GM18873 (cell line): ENCODE data around the gene CAND1.

Experiments used
- ATAC-seq: cut with Tn5 transposase; IDR thresholded peaks from one replicate; pipeline ENCODE4 v1.9.1; 2021; ENCODE audit warnings: mild to moderate bottlenecking, moderate library complexity, moderate number of reproducible peaks; ENCODE audit not compliant: unreplicated experiment, low FRiP score

Gene CAND1

DNA sequence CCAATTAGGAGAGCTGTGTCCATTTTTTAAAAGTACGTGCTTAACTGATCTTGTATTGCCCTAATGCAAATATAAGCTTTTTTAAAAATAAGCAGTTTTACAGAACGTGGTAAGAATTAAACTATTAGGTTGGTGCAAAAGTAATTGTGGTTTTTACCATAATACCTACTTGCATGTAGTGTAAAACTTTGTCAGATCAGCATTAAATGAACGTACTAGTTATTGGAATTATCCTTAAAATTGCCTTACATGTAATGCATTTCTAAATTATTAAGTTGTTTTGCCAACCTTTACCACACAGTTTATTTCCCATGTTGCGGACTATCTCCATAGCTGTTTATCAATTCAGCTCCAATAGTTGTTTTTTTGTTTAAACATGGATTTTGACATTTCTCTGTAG lies 10.9 kb downstream of the CAND1 start:
- ATAC-seq, result no peak

DNA sequence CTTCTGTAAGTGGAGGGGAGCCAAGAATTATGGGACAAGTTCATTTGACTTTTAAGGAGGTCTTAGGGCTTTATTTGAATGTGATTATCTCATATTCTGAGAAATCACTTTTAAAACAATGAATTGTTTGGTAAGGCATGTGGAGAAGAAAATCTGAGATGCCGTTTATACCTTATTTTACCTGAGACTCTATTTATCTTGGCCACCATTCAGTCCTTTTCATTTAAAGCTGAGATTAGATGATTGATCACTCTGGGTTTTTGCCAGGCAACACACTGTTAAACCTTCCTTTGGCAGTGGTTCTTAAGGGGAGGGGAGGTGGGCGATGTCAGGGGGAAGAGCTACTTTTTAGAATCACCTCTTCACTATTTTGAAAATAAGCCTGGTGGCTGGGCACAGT lies 11.4 kb downstream of the CAND1 start:
- no peak for ATAC-seq

DNA sequence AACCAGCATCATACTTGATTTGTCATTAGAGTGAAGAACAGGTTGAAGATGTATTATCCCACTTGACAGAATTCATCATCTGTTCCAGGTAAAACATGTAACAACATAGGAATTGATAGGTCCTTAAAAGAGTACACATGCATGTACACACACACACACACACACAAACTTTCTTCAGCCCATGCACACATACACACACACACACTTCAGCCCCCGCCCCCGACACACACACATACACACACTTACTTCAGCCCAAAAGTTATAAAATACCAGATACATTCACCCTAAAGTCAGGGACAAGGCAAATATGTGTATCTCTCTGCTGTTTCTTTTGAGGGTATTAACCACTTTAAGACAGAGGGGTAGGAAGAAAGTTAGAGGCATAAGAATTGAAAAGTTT lies 15.4 kb downstream of the CAND1 start:
- ATAC-seq, result no peak

DNA sequence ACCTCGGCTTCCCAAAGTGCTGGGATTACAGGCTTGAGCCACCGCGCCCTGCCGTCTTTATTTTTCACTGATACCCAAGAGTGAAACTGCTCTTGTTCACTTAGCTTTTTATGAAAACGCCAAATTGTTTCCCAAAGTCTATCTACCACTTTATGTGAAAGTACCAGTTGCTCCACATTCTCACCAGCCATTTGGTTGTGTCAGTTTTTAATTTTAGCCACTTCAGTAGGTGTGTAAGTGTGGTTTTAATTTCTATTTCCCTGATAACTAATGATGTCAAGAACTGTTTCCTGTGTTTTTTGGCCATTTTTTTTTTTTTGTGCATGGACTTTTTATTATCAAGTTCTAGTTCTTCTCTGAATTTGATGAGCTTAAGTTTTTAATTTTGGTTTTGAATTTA lies 17.1 kb downstream of the CAND1 start:
- no peak for ATAC-seq

DNA sequence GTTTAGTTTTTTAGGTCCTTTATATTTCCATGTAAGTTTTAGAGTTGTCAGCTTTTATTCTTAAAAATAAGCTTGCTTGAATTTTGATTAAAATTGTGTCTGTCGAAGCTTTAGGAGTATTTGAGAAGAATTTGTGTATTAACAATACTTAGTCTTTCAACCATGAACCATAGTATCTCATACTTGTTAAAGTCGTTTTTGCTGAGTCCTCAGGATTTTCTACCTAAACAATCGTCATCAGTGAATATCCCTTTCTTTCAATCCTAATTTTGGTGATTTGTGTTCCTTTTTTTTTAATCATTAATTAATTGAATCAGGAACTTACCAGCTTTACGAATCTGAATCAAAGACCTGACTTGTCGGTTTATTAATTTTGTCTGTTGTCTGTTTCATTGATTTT lies 18.2 kb downstream of the CAND1 start:
- ATAC-seq, result no peak

DNA sequence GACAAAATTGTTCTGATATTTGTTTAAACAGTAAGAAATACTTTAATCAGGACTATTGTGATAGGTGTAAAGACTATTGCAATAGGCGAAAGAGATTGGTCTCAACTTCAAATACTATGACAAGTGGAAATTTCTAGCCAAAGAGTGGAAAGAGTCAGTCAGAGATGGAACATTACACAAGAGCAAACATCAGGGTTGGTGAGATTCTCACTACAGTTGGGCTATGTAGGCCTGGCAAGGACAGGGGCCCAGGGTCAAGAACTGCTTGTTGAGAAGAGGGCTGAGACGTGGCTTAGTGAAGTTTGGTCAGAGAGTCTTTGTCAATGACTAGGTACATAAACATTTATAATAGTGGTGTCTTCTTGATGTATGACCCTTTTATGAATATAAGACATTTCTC lies 19.4 kb downstream of the CAND1 start:
- ATAC-seq, result no peak

DNA sequence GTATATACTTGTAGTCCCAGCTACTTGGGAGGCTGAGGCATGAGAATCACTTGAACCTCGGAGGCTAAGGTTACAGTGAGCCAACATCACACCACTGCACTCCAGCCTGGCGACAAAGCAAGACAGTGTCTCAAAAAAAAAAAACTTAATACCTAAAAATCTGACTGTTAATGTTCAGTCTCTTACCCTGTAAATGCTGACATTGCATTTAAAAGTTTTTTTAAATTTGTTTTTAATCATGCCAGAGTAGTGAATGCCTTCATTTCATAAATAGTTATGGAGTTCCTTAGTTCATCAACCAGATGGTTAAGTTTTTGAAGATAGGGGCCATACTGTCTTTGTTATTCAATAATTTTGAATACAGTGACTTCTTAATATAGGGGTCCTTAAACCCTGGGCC lies 21.2 kb downstream of the CAND1 start:
- no peak for ATAC-seq

DNA sequence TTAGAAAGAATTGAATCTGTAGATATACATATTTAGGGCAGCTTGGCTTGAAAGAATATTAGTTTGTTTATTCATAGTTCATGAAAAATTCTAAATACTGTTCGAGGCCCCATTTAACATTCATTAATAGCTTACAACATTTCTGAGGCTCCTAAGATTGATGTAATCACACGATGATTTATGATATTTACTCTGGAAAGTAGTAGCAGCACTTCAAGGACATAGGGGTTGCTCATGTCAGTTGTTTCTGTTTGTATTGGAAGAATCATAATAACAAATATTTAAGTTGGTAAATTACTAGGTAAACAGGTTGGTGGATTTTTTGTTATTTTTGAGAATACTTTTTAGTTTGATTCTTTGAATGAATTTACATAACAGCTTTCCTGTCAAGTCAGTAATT lies 30.4 kb downstream of the CAND1 start:
- no peak for ATAC-seq

DNA sequence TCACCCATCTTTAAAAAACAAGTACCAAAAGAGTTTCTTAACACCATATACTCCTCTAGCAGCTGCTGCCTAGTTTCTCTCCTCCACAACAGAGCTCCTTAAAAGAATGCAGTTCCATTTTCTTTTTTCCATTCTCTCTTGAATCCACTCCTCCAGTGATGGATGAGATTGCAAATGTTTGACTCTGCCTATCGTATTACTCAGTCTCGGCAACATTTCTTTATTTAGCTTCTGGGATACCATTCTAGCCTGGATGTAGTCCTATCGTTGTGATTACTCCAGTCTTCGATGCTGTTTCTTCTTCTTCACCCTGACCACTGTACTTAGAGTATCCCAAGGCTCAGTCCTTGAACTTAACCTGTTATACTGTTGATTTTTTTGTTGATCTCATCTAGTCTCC lies 30.8 kb downstream of the CAND1 start:
- no peak for ATAC-seq

DNA sequence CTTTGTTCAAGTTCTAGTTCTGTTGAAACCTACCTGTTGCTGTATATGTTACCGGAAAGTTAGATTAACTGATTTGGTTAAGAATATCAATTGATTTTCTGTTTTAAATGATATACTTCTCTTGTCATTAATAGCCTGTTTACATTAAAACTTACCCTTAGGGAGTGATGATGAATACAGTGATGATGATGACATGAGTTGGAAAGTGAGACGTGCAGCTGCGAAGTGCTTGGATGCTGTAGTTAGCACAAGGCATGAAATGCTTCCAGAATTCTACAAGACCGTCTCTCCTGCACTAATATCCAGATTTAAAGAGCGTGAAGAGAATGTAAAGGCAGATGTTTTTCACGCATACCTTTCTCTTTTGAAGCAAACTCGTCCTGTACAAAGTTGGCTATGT lies 33.0 kb downstream of the CAND1 start:
- no peak for ATAC-seq

DNA sequence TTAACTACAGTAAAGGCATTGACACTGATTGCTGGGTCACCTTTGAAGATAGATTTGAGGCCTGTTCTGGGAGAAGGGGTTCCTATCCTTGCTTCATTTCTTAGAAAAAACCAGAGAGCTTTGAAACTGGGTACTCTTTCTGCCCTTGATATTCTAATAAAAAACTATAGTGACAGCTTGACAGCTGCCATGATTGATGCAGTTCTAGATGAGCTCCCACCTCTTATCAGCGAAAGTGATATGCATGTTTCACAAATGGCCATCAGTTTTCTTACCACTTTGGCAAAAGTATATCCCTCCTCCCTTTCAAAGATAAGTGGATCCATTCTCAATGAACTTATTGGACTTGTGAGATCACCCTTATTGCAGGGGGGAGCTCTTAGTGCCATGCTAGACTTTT lies 36.4 kb downstream of the CAND1 start:
- ATAC-seq, result no peak

DNA sequence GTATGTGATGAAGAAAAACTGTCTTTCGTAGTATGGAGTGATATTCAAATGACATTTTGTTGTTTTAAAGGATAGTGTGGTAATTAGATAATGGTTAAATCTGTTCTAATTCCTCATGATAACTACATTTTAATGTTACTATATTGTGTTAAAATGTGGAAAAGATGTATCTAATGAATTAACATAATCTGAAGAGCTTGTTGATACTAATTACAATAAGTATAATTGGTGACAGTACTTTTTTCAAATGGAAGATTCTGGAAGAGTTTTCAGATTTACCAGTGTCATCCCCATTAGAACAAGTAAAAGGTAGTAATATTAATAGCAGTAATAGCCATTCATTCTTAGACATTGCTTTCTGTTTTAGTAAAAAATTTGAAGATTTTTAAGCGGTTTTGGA lies 37.6 kb downstream of the CAND1 start:
- no peak for ATAC-seq

DNA sequence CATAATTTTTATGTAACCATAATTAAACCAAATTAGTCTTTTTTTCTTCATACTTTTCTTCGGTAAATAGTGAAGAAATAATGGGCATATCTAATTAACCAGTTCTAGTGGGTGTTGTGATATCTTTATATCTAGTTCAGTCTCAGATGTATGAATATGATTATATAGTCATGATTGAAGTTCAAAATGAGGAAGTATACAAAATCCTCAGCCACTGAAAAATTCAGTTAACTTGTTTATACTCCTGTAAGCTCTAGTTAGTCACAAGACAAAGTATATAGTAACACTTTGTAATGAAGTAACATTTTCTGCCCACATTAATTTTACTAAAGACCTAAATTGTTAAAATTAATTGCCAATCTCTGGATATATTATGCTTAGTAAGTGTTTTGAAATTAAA lies 46.5 kb downstream of the CAND1 start:
- ATAC-seq, result no peak

DNA sequence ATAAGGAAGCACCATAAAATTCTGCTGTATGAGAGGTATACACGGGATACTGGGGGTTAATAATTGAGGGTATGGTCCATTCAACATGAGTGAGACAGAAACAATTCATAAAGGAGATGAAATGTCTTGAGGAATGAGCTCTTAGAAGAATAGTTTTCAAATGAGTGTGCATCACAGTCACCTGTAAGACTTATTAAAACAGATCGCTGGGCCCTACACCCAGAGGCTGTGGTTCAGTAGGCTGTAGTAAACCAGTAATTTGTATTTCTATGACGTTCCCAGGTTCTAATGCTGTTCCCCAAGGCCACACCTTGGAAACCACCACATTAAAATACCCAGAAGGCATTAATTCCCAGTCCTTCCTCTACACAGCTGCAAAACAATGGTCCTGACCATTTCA lies 49.6 kb downstream of the CAND1 start:
- no peak for ATAC-seq

DNA sequence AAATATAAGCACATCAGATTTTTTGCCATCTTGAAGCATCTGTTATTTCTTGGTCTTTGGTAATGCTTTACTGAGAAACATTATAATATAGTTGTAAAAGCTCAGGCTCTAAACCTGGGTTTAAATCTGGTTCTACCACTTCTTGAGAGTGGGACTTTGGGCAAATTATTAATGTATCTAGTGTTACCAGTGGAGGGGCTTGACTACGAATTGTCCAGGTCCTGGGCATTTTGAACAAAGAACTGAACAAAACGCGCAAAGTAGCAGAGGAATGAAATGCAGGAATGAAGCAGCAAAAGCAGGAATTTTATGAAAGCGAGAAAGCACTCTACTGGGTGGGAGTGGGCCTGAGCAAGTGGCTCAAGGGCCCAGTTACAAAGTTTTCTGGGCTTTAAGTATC lies 50.8 kb downstream of the CAND1 start:
- ATAC-seq, result no peak

DNA sequence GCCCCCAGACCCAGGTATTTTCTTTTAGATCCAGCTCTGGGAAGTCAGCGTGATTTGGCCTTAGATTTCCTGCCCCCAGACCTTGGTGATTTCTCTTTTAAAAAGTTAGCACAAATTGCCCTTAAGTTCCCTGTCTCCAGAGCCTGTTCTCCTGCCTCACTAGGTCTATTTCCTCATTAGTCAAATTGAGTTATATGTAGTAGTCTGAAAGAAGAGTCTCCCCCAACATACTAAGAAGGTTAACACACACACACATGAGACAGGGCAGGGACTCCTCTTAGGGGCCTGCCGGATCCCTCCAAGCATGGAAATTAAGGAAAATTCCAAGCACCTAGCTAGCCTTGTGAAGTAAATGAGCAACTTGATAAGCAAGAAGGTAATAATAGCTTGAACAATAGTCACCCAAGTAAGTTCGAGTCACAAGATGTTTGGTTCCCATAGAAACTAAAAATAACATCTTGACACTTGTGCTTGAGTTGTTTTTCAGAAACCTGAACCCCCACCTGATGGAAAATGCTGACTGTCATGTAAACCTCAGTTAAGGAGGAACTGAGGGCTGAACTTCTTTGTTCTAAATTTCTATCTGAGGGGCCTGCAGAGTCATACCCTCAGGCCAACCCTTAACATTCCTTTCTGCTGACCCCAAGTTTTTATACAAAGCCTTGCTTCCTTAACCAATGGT lies 51.6 kb downstream of the CAND1 start:
- no peak for ATAC-seq

DNA sequence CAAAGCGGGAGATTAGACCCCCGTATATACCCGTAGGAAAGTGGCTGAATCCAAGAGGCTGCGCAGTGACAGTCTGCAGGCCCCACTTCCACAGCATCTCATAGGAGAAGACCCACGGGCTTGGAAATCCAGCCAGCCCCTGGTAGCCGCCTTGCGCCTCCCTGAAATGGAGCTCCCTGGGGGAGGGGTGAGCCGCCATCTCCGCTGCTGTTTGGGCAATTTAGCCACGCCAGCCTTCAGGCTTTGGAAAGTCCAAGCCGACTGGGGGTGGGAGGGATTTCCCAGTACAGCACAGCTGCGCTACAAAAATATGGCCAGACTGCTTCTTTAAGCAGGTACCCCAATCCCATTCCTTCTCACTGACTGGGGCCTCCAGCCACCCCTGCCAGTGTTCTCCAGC lies 53.4 kb downstream of the CAND1 start:
- ATAC-seq, result no peak

DNA sequence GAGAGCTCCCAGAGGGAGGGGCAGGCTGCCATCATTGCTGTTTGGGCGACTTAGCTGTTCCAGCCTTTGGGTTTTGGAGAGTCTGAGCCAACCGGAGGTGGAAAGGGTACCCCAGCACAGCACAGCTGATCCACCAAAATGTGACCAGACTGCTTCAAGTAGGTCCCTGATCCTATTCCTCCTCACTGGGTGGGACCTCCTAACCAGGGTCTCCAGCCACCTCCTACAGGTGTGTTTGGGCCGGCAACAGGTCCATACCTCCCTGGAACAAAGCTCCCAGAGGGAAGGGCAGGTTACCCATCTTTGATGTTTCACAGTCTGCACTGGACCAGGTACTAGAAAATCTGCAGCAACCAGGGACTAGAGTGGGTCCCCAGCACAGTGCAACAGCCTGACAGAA lies 53.8 kb downstream of the CAND1 start:
- ATAC-seq, result no peak

DNA sequence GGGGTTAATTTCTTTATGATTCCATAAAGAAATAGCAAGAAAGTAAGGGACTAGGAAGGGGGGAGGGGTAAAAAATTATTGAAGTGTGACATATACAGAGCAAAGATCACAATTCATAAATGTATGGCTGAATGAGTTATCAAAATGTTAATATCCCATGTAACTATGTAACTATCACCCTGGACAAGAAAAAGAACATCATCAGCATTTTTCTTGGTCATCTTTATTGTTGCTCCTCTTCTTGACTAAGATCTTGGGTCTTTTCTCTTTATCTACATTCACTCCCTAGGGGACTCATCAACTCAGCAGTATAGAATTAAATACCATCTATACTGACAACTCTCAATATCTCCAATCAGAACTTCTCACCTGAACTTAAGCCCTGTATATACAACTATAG lies 57.5 kb downstream of the CAND1 start:
- no peak for ATAC-seq

DNA sequence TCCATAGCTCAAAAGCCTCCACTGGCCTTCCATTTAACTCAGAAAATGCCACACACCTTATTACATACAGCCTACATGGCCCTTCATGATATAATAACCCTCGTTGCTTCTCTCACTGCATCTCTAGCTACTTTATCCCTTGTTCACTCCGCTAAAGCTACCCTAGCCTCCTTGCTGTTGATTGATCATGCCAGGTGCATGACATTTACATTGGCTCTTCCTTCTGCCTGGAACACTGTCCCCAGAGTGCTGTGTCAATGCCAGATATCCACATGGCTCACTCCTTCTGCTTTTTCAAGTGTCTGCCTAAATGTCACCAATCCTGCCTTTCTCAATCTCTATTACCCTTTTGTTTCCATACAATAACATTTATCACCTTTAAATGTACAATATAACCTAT lies 58.3 kb downstream of the CAND1 start:
- no peak for ATAC-seq

DNA sequence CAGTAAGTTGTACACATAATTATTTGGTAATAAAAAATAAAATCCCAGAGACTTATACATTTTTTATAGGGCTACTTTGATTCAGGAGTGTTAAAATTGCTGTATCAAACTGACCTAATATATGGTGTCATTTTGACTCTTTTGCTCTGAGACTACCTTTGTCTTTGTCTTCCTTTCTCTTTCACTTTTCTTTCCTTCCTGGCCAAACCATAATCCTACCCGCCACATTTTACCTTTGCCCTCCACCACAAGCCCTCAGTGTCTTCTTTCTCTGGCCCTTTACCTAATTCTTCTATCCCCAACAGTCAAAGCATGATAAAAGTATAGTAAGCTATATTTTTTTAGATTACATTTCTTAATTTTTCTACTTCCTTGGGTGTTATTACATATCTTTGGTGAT lies 62.0 kb downstream of the CAND1 start:
- no peak for ATAC-seq

DNA sequence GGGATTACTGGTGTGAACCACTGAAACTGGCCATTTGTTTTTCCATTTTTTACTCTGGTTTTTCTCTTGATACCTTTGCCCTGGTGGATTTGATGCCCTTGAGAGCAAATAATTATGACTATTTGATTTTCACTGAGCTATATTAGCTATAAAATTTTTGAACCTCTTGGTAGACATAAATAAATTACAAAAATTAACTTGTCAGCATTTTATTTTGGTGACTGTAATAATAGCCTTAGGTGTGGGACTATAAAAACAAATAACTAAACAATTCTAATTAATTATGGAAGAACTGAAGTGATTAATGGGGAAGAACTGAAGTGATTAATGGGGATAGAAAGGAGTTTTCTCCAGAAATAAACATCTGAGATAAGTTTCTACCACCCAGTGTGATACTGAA lies 62.7 kb downstream of the CAND1 start:
- no peak for ATAC-seq

DNA sequence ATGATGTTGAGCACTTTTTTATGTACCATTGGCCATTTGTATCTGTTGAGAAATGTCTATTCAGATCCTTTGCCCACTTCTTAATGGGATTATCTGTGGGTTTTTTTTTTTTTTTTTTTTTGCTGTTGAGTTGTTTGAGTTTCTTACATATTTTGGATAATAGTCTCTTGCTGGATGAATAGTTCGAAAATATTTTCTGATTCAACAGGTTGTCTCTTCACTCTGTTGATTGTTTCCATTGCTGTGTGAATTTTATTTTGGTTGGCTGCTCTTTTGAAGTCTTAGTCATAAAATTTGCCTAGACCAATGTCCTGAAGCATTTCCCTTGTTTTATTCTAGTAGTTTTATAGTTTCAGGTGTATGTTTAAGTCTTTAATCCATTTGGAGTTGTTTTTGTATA lies 64.5 kb downstream of the CAND1 start:
- ATAC-seq, result no peak
